Measurements from ENCODE around the gene ARHGAP29. TPM values are rescaled to one million over a fixed set of nuclear protein-coding genes. Genes with fewer than 3 reads are reported as not detected.

ARHGAP29 gene
- total and polyA plus RNA-seq, 2 experiments from 2014 or later, result 4.6 to 6.9 TPM

DNA sequence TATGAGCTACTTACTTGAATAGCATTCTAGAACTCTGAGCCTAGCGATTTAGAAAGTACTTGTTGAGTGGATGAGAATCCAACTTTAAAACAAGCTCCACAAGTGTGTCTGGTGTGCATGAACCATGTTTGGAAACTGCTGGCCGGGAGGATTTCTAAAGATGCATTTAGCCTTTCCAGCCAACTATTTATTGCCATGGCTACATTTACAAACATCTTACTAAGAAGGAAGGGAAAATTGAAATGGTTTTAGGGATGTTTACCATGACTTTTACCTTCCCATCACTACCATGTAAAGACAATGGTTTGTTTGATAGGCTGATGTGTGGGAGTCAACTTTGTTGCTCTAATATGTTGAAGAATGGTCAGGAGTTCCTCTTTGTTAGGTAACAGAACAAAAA lies 37.7 kb upstream of the ARHGAP29 start (continued):
- TF ChIP-seq, protein P1, sequence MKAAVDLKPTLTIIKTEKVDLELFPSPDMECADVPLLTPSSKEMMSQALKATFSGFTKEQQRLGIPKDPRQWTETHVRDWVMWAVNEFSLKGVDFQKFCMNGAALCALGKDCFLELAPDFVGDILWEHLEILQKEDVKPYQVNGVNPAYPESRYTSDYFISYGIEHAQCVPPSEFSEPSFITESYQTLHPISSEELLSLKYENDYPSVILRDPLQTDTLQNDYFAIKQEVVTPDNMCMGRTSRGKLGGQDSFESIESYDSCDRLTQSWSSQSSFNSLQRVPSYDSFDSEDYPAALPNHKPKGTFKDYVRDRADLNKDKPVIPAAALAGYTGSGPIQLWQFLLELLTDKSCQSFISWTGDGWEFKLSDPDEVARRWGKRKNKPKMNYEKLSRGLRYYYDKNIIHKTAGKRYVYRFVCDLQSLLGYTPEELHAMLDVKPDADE (IDR thresholded peaks at IDR 0.05), result no peak
- no peak for TF ChIP-seq JUNB (IDR thresholded peaks at IDR 0.05; ENCODE audit: unreplicated experiment)

DNA sequence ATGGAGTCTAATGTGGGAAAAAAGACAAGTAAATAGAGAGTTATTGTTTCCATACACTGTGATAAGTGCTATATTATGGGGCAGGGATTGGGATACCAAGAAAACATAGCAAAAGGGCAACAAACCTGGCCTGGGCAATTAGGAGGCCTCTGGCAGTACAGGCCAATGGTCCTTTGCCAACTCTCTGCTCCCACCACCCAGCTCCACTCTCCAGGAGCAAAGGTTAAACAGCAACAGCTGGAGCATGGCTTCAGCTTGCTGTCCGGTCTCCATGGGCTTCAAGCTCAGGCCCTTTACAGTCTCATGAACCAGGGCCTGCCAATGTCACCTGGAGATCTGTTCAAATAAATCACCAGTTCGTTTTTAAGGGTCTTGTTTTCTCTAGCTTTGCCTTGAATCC lies 37.2 kb upstream of the ARHGAP29 start:
- no peak overlapping the region for H2AFZ ChIP-seq
- H3F3A ChIP-seq (replicated peaks; ENCODE audit: low read depth), result no peaks in the 10 kb centered on the region
- Mint-ChIP-seq H3K36me3 (ENCODE audit: low read depth) (no peaks in the 10 kb centered on the region), H3K9me3 (no peaks in the 10 kb centered on the region), H3K4me3 (no peak overlapping the region), H3K27me3 (ENCODE audit: insufficient read depth, low read depth, poor library complexity) (peaks cover 5% of the 10 kb centered on the region), H3K4me1 (no peaks in the 10 kb centered on the region), H3K27ac (no peak overlapping the region)
- no peaks in the 10 kb centered on the region for H3K4me1 ChIP-seq (ENCODE audit: insufficient read depth)
- no peak overlapping the region for H3K27ac ChIP-seq (ENCODE audit: low read depth)
- DNase-seq (ENCODE audit: low spot score) (no peak), ATAC-seq (no peak)
- no peaks in the 10 kb centered on the region for H3K79me2 ChIP-seq (replicated peaks; ENCODE audit: insufficient read depth)
- H4K20me1 ChIP-seq (replicated peaks; ENCODE audit: insufficient read depth), result no peaks in the 10 kb centered on the region
- H3K36me3 ChIP-seq (ENCODE audit: insufficient read depth), result no peaks in the 10 kb centered on the region
- no peak overlapping the region for H3K4me3 ChIP-seq
- H3K27me3 ChIP-seq (ENCODE audit: insufficient read depth), result no peaks in the 10 kb centered on the region; the same call in 1 of the 2 replicates
- H3K9me2 ChIP-seq (ENCODE audit: insufficient read depth), result peaks cover 8% of the 10 kb centered on the region; the same call in 1 of the 2 replicates
- H3K4me2 ChIP-seq, result no peak overlapping the region
- TF ChIP-seq ZNF331 (CRISPR knock-in tag; IDR thresholded peaks at IDR 0.05; ENCODE audit: low read depth), result no peak
- TF ChIP-seq, protein P2, sequence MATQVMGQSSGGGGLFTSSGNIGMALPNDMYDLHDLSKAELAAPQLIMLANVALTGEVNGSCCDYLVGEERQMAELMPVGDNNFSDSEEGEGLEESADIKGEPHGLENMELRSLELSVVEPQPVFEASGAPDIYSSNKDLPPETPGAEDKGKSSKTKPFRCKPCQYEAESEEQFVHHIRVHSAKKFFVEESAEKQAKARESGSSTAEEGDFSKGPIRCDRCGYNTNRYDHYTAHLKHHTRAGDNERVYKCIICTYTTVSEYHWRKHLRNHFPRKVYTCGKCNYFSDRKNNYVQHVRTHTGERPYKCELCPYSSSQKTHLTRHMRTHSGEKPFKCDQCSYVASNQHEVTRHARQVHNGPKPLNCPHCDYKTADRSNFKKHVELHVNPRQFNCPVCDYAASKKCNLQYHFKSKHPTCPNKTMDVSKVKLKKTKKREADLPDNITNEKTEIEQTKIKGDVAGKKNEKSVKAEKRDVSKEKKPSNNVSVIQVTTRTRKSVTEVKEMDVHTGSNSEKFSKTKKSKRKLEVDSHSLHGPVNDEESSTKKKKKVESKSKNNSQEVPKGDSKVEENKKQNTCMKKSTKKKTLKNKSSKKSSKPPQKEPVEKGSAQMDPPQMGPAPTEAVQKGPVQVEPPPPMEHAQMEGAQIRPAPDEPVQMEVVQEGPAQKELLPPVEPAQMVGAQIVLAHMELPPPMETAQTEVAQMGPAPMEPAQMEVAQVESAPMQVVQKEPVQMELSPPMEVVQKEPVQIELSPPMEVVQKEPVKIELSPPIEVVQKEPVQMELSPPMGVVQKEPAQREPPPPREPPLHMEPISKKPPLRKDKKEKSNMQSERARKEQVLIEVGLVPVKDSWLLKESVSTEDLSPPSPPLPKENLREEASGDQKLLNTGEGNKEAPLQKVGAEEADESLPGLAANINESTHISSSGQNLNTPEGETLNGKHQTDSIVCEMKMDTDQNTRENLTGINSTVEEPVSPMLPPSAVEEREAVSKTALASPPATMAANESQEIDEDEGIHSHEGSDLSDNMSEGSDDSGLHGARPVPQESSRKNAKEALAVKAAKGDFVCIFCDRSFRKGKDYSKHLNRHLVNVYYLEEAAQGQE (IDR thresholded peaks at IDR 0.05; ENCODE audit: unreplicated experiment), result no peak
- TF ChIP-seq ZNF114 (CRISPR knock-in tag; IDR thresholded peaks at IDR 0.05), result no peak
- TF ChIP-seq, protein P3, sequence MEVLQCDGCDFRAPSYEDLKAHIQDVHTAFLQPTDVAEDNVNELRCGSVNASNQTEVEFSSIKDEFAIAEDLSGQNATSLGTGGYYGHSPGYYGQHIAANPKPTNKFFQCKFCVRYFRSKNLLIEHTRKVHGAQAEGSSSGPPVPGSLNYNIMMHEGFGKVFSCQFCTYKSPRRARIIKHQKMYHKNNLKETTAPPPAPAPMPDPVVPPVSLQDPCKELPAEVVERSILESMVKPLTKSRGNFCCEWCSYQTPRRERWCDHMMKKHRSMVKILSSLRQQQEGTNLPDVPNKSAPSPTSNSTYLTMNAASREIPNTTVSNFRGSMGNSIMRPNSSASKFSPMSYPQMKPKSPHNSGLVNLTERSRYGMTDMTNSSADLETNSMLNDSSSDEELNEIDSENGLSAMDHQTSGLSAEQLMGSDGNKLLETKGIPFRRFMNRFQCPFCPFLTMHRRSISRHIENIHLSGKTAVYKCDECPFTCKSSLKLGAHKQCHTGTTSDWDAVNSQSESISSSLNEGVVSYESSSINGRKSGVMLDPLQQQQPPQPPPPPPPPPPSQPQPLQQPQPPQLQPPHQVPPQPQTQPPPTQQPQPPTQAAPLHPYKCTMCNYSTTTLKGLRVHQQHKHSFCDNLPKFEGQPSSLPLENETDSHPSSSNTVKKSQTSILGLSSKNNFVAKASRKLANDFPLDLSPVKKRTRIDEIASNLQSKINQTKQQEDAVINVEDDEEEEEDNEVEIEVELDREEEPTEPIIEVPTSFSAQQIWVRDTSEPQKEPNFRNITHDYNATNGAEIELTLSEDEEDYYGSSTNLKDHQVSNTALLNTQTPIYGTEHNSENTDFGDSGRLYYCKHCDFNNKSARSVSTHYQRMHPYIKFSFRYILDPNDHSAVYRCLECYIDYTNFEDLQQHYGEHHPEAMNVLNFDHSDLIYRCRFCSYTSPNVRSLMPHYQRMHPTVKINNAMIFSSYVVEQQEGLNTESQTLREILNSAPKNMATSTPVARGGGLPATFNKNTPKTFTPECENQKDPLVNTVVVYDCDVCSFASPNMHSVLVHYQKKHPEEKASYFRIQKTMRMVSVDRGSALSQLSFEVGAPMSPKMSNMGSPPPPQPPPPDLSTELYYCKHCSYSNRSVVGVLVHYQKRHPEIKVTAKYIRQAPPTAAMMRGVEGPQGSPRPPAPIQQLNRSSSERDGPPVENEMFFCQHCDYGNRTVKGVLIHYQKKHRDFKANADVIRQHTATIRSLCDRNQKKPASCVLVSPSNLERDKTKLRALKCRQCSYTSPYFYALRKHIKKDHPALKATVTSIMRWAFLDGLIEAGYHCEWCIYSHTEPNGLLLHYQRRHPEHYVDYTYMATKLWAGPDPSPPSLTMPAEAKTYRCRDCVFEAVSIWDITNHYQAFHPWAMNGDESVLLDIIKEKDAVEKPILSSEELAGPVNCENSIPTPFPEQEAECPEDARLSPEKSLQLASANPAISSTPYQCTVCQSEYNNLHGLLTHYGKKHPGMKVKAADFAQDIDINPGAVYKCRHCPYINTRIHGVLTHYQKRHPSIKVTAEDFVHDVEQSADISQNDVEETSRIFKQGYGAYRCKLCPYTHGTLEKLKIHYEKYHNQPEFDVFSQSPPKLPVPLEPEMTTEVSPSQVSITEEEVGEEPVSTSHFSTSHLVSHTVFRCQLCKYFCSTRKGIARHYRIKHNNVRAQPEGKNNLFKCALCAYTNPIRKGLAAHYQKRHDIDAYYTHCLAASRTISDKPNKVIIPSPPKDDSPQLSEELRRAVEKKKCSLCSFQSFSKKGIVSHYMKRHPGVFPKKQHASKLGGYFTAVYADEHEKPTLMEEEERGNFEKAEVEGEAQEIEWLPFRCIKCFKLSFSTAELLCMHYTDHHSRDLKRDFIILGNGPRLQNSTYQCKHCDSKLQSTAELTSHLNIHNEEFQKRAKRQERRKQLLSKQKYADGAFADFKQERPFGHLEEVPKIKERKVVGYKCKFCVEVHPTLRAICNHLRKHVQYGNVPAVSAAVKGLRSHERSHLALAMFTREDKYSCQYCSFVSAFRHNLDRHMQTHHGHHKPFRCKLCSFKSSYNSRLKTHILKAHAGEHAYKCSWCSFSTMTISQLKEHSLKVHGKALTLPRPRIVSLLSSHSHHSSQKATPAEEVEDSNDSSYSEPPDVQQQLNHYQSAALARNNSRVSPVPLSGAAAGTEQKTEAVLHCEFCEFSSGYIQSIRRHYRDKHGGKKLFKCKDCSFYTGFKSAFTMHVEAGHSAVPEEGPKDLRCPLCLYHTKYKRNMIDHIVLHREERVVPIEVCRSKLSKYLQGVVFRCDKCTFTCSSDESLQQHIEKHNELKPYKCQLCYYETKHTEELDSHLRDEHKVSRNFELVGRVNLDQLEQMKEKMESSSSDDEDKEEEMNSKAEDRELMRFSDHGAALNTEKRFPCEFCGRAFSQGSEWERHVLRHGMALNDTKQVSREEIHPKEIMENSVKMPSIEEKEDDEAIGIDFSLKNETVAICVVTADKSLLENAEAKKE (CRISPR knock-in tag; IDR thresholded peaks at IDR 0.05), result no peak
- TF ChIP-seq EZH2phosphoT487 (IDR thresholded peaks at IDR 0.05; ENCODE audit: unreplicated experiment), result no peak
- TF ChIP-seq STAT1 (IDR thresholded peaks at IDR 0.05; ENCODE audit: unreplicated experiment), result no peak
- TF ChIP-seq, protein P4, sequence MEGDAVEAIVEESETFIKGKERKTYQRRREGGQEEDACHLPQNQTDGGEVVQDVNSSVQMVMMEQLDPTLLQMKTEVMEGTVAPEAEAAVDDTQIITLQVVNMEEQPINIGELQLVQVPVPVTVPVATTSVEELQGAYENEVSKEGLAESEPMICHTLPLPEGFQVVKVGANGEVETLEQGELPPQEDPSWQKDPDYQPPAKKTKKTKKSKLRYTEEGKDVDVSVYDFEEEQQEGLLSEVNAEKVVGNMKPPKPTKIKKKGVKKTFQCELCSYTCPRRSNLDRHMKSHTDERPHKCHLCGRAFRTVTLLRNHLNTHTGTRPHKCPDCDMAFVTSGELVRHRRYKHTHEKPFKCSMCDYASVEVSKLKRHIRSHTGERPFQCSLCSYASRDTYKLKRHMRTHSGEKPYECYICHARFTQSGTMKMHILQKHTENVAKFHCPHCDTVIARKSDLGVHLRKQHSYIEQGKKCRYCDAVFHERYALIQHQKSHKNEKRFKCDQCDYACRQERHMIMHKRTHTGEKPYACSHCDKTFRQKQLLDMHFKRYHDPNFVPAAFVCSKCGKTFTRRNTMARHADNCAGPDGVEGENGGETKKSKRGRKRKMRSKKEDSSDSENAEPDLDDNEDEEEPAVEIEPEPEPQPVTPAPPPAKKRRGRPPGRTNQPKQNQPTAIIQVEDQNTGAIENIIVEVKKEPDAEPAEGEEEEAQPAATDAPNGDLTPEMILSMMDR (conservative IDR thresholded peaks at IDR 0.05; ENCODE audit: low read depth in 2 of 2), result no peak
- TF ChIP-seq CREB1 (CRISPR knock-in tag; IDR thresholded peaks at IDR 0.05; ENCODE audit: low read depth), result no peak
- no peak for TF ChIP-seq NANOG (IDR thresholded peaks at IDR 0.05; ENCODE audit: borderline replicate concordance)
- TF ChIP-seq, protein P1 (IDR thresholded peaks at IDR 0.05), result no peak

Measured in GM23338 (cell line).